CD14-positive monocyte (primary cell): ENCODE measurements around the gene ENDOG. TPM values are rescaled to one million over a fixed set of nuclear protein-coding genes. Genes with fewer than 3 reads are reported as not detected.

Source experiments
- DNase-seq, 3 donors: peaks; one replicate each; pipeline ENCODE4 v3.0.0-alpha.2; 2011 to 2022
- H2AFZ ChIP-seq: 2 replicates; pipeline ENCODE4 v1.6.0; 2012; ENCODE audit warnings: mild to moderate bottlenecking, low read depth, low read length, inconsistent platforms; ENCODE audit not compliant: insufficient read depth, poor library complexity, severe bottlenecking
- H3K27ac ChIP-seq, 2 donors: 1 replicate in 1 of 2; 2 replicates in 1 of 2; pipeline ENCODE4 v1.5.1; 2012 to 2013; ENCODE audit warnings: low read length in 2 of 2, control low read depth in 1 of 2, inconsistent platforms in 1 of 2, low read depth in 1 of 2, mild to moderate bottlenecking in 1 of 2
- H3K27me3 ChIP-seq, 2 donors: one replicate each; pipeline versions ENCODE4 v1.6.0 to v1.6.1; 2011 to 2013; ENCODE audit warnings: low read length in 2 of 2; ENCODE audit not compliant: control insufficient read depth in 2 of 2, insufficient read depth in 2 of 2
- H3K36me3 ChIP-seq, 2 donors: replicated peaks in 1 of 2; 1 replicate in 1 of 2; 2 replicates in 1 of 2; pipeline versions ENCODE4 v1.5.1 to v1.6.1; 2012 to 2013; ENCODE audit warnings: low read length in 2 of 2, control low read depth in 1 of 2, inconsistent platforms in 1 of 2, mild to moderate bottlenecking in 1 of 2; ENCODE audit not compliant: insufficient read depth in 2 of 2, control insufficient read depth in 1 of 2
- H3K4me1 ChIP-seq, 2 donors: 1 replicate in 1 of 2; 2 replicates in 1 of 2; pipeline versions ENCODE4 v1.5.1 to v1.6.1; 2012 to 2013; ENCODE audit warnings: low read length in 2 of 2, control low read depth in 1 of 2, inconsistent platforms in 1 of 2, mild to moderate bottlenecking in 1 of 2, moderate library complexity in 1 of 2; ENCODE audit not compliant: insufficient read depth in 2 of 2, control insufficient read depth in 1 of 2
- H3K4me2 ChIP-seq: replicated peaks from 2 replicates; pipeline ENCODE3; 2012; ENCODE audit warnings: low read length, moderate library complexity, mild to moderate bottlenecking; ENCODE audit not compliant: poor library complexity, severe bottlenecking; ENCODE audit errors: extremely low read depth
- H3K4me3 ChIP-seq, 3 experiments: fragments of 200-600 bp in 1 of 3; sonication (generic) in 1 of 3; replicated peaks in 1 of 3; 1 replicate in 2 of 3; 2 replicates in 1 of 3; pipeline ENCODE4 v1.5.1; 2011 to 2013; ENCODE audit warnings: low read length in 3 of 3, mild to moderate bottlenecking in 3 of 3, control low read depth in 2 of 3, low read depth in 2 of 3, inconsistent platforms in 1 of 3, moderate library complexity in 1 of 3
- H3K79me2 ChIP-seq: 2 replicates; pipeline ENCODE4 v1.6.0; 2012; ENCODE audit warnings: mild to moderate bottlenecking, control low read depth, inconsistent platforms, low read length, moderate library complexity; ENCODE audit not compliant: insufficient read depth
- H3K9ac ChIP-seq: 2 replicates; pipeline ENCODE4 v1.6.0; 2017; ENCODE audit warnings: low read length, mild to moderate bottlenecking; ENCODE audit not compliant: insufficient read depth, poor library complexity, severe bottlenecking
- H3K9me3 ChIP-seq, 2 donors: replicated peaks in 1 of 2; 1 replicate in 1 of 2; 2 replicates in 1 of 2; pipeline versions ENCODE4 v1.5.1 to v1.6.1; 2012 to 2013; ENCODE audit warnings: low read length in 2 of 2, control low read depth in 1 of 2; ENCODE audit not compliant: control insufficient read depth in 1 of 2, insufficient read depth in 1 of 2
- H4K20me1 ChIP-seq: 2 replicates; pipeline ENCODE4 v1.6.0; 2012; ENCODE audit warnings: mild to moderate bottlenecking, low read length, control low read depth, moderate library complexity; ENCODE audit not compliant: insufficient read depth
- H3K27ac Mint-ChIP-seq, 7 donors: one replicate each; pipeline ENCODE4 v1.8.0; 2020; ENCODE audit warnings: mild to moderate bottlenecking in 7 of 7, mixed read lengths in 7 of 7, moderate library complexity in 6 of 7, inconsistent platforms in 2 of 7
- H3K27me3 Mint-ChIP-seq, 3 donors: one replicate each; pipeline ENCODE4 v1.8.0; 2021 to 2022; ENCODE audit warnings: low read depth in 3 of 3, mild to moderate bottlenecking in 3 of 3, mixed read lengths in 3 of 3, moderate library complexity in 3 of 3, inconsistent platforms in 1 of 3
- H3K36me3 Mint-ChIP-seq, 2 donors: one replicate each; pipeline ENCODE4 v1.8.0; 2020; ENCODE audit warnings: mixed read lengths in 2 of 2, inconsistent platforms in 1 of 2, mild to moderate bottlenecking in 1 of 2
- H3K4me1 Mint-ChIP-seq: one replicate; pipeline ENCODE4 v1.8.0; 2020; ENCODE audit warnings: mild to moderate bottlenecking, mixed read lengths
- H3K4me3 Mint-ChIP-seq, 2 donors: one replicate each; pipeline ENCODE4 v1.8.0; 2020; ENCODE audit warnings: mild to moderate bottlenecking in 2 of 2, mixed read lengths in 2 of 2, moderate library complexity in 1 of 2
- H3K9me3 Mint-ChIP-seq, 7 donors: one replicate each; pipeline ENCODE4 v1.8.0; 2020 to 2022; ENCODE audit warnings: mixed read lengths in 7 of 7, mild to moderate bottlenecking in 6 of 7, moderate library complexity in 6 of 7, inconsistent platforms in 2 of 7
- CTCF ChIP-seq: fragments of 200-600 bp; IDR thresholded peaks from one replicate; pipeline ENCODE4 v1.8.0; 2022; ENCODE audit warnings: antibody characterized with exemption, mild to moderate bottlenecking
- WGBS: methylation state at CpG from one replicate; pipeline ENCODE4 v1.1.5; 2013; ENCODE audit warnings: missing lambda C conversion rate; ENCODE audit not compliant: insufficient coverage; 5-methylcytosine and 5-hydroxymethylcytosine counted together
- intact Hi-C, 2 donors: fragments of 100-400 bp; cut with micrococcal nuclease; formaldehyde crosslinking; loops; one replicate each; pipeline versions ENCODE4 v1.15.0 to v1.15.1; 2023
- polyA plus RNA-seq, 3 donors: library from polyadenylated mRNA; depleted of rRNA in 1 of 3; unstranded in 2 of 3; stranded (reverse) in 1 of 3; fragments of 300-500 nt in 2 of 3; fragments of >200 nt in 1 of 3; fragmentation: Illumina TruSeq in 2 of 3; gene quantifications; 1 replicate in 2 of 3; 2 replicates in 1 of 3; pipeline ENCODE4 v1.2.3, GENCODE V29; 2012 to 2021

The ENDOG gene
- polyA plus RNA-seq, 3 donors = 7.2 to 24.6 (median 13.0) TPM

- H3K4me1 ChIP-seq = no peaks in the 10 kb centered on the region
- WGBS = 96% methylated on average over 7 of the region's 8 CpGs
- Mint-ChIP-seq H3K4me1 (no peaks in the 10 kb centered on the region), H3K9me3 (no peaks in the 10 kb centered on the region), H3K4me3 (no peak overlapping the region), H3K27ac (no peak overlapping the region), H3K36me3 (peaks cover 64 to 92% of the 10 kb centered on the region in 2 donors), H3K27me3 (no peaks in the 10 kb centered on the region)
- H3K9me3 ChIP-seq = no peaks in the 10 kb centered on the region
- H3K9ac ChIP-seq = no peak overlapping the region
- intact Hi-C loops = no loop called here
- no peaks in the 10 kb centered on the region for H3K27me3 ChIP-seq
- no peak overlapping the region for H3K4me2 ChIP-seq
- no peaks in the 10 kb centered on the region for H4K20me1 ChIP-seq
- no peaks in the 10 kb centered on the region for H3K79me2 ChIP-seq
- H3K27ac ChIP-seq = no peak overlapping the region
- peaks cover 63 to 83% of the 10 kb centered on the region in 2 donors for H3K36me3 ChIP-seq
- DNase-seq = no peak
- TF ChIP-seq CTCF = no peak
- H2AFZ ChIP-seq = no peak overlapping the region
- H3K4me3 ChIP-seq = no peak overlapping the region
These were observed 19.4 kb upstream of the ENDOG start for GRCh38 chr9:128798896-128799295.

GRCh38 chr9:128800061-128800460, 18.2 kb upstream of the ENDOG start:
- DNase-seq = no peak
- Histone ChIP-seq H3K4me2 (no peak overlapping the region), H4K20me1 (no peaks in the 10 kb centered on the region), H2AFZ (no peak overlapping the region), H3K9me3 (no peaks in the 10 kb centered on the region), H3K9ac (no peak overlapping the region), H3K27me3 (no peaks in the 10 kb centered on the region), H3K36me3 (peaks cover 66 to 83% of the 10 kb centered on the region in 2 donors), H3K27ac (no peak overlapping the region), H3K4me1 (no peaks in the 10 kb centered on the region), H3K4me3 (no peak overlapping the region), H3K79me2 (no peaks in the 10 kb centered on the region)
- Mint-ChIP-seq H3K27ac (no peak overlapping the region), H3K36me3 (peaks cover 60 to 92% of the 10 kb centered on the region in 2 donors), H3K27me3 (peaks cover 0 to 2% (median 0%) of the 10 kb centered on the region in 3 donors), H3K9me3 (no peaks in the 10 kb centered on the region), H3K4me3 (no peak overlapping the region), H3K4me1 (no peaks in the 10 kb centered on the region)
- WGBS = 96% methylated on average over 4 of the region's 7 CpGs
- intact Hi-C loops = loop anchor here in 1 of 2 donors (10.0 kb wide), 1 partner anchor 55 kb away; no protein-coding TSS in a partner anchor
- no peak for TF ChIP-seq CTCF
